Panc1 (cell line): ENCODE measurements around the gene PCMTD2. TPM values are rescaled to one million over a fixed set of nuclear protein-coding genes. Genes with fewer than 3 reads are reported as not detected.

Experiments
- ATAC-seq: fragments of 200-7000 bp; cut with Tn5 transposase; 2 replicates; pipeline ENCODE4 v1.9.1; 2020; ENCODE audit warnings: mild to moderate bottlenecking, moderate library complexity
- BruUV-seq: library from RNA; stranded (reverse); fragments of 400-500 nt; replicated peaks from 2 replicates; lab custom pipeline; 2021; lab: Mats Ljungman, UMichigan
- CTCF ChIA-PET: fragments of 300-600 bp; sonication (Branson Sonifier 250); formaldehyde crosslinking; loops from one replicate; lab custom pipeline; 2022; ENCODE audit warnings: antibody characterized with exemption; lab: Charles Lee
- POLR2A ChIA-PET: fragments of 300-600 bp; sonication (Branson Sonifier 250); formaldehyde crosslinking; loops from one replicate; lab custom pipeline; 2022; ENCODE audit warnings: antibody characterized with exemption; lab: Charles Lee
- DNase-seq: peaks from one replicate; pipeline ENCODE4 v3.0.0-alpha.2; 2010; ENCODE audit warnings: low read depth, low spot score
- H3K27ac ChIP-seq: 2 replicates; pipeline ENCODE4 v1.5.1; 2011; ENCODE audit warnings: mild to moderate bottlenecking, low read length, inconsistent platforms
- H3K27me3 ChIP-seq: fragments of 200-500 bp; sonication (Bioruptor generic); 2 replicates; pipeline ENCODE4 v1.6.0; 2014; ENCODE audit warnings: low read length, inconsistent platforms; ENCODE audit not compliant: control insufficient read depth, insufficient read depth
- H3K36me3 ChIP-seq: fragments of 200-500 bp; sonication (Bioruptor generic); 2 replicates; pipeline ENCODE4 v1.5.1; 2014; ENCODE audit warnings: inconsistent platforms, mild to moderate bottlenecking, low read length, moderate library complexity; ENCODE audit not compliant: control insufficient read depth, insufficient read depth
- H3K4me1 ChIP-seq: 2 replicates; pipeline ENCODE4 v1.5.1; 2011; ENCODE audit warnings: inconsistent platforms, mild to moderate bottlenecking, low read length, moderate library complexity; ENCODE audit not compliant: control insufficient read depth, insufficient read depth
- H3K4me3 ChIP-seq, 2 experiments: 2 replicates each; pipeline ENCODE4 v1.5.1; 2011 to 2012; ENCODE audit warnings: low read depth in 2 of 2, low read length in 2 of 2, mild to moderate bottlenecking in 2 of 2, inconsistent platforms in 1 of 2, moderate library complexity in 1 of 2
- H3K9me3 ChIP-seq: fragments of 200-500 bp; sonication (Bioruptor generic); 2 replicates; pipeline ENCODE4 v1.5.1; 2014; ENCODE audit warnings: low read depth, mild to moderate bottlenecking, inconsistent platforms, low read length, moderate library complexity; ENCODE audit not compliant: control insufficient read depth, insufficient read depth
- POLR2AphosphoS5 ChIP-seq: IDR thresholded peaks from 2 replicates; pipeline ENCODE4 v1.6.1; 2012; ENCODE audit warnings: mild to moderate bottlenecking, low read depth, low read length, moderate library complexity
- SIN3A ChIP-seq: IDR thresholded peaks from 2 replicates; pipeline ENCODE4 v1.6.1; 2012; ENCODE audit warnings: low read depth, mild to moderate bottlenecking, low read length, moderate library complexity, borderline replicate concordance; ENCODE audit not compliant: insufficient read depth
- TCF7L2 ChIP-seq: IDR thresholded peaks from 2 replicates; pipeline ENCODE4 v1.6.1; 2011; ENCODE audit warnings: mild to moderate bottlenecking, low read depth, low read length, inconsistent platforms
- in situ Hi-C: cut with HindIII; loops from 2 replicates; pipeline ENCODE4 v1.10.0; 2016; ENCODE audit warnings: low sequenced_read_pairs, low pct_unique_long_range_greater_than_20kb
- intact Hi-C: fragments of 100-400 bp; cut with micrococcal nuclease; formaldehyde crosslinking; loops from one replicate; pipeline ENCODE4 v1.10.0; 2022; ENCODE audit not compliant: unreplicated experiment
- total RNA-seq: library from RNA; stranded (reverse); gene quantifications from one replicate; pipeline ENCODE4 v1.2.1, GENCODE V29; 2021; ENCODE audit not compliant: unreplicated experiment
- TF ChIP-seq, protein P1 (sequence below): fragments of 450-650 bp; IDR thresholded peaks from 2 replicates; pipeline ENCODE4 v1.5.1; 2017; ENCODE audit warnings: mild to moderate bottlenecking
- TF ChIP-seq, protein P2 (sequence below), 2 experiments: IDR thresholded peaks; 2 replicates each; pipeline ENCODE4 v1.6.1; 2011 to 2012; ENCODE audit warnings: low read depth in 2 of 2, control low read depth in 1 of 2, low read length in 1 of 2, mild to moderate bottlenecking in 1 of 2, moderate library complexity in 1 of 2; ENCODE audit not compliant: insufficient read depth in 1 of 2

The PCMTD2 gene
- total RNA-seq, 1 experiment from 2014 or later, result 35.0 TPM

DNA sequence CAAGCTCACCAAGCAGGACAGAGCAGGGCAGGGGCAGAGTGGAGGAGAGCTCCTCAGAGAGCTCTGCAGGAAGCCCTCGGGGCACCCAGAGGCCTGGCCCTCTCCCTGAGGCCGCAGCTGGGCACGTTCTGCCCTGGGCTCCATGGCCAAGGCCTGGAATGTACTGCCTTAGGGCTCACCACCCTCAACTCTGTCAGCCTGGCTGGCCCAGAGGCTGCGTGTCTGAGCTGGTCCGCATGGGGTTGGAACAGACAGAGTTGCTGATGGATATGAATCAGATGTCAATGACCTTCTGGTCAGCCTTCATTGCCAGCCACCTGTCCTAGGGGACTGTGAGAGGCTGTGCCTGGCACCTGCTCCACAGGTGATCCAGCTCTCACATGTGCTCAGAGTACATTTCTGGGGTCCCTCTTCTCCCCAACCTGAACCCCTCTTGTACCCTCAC lies 33.2 kb upstream of the PCMTD2 start:
- TF ChIP-seq TCF7L2, result no peak
- TF ChIP-seq POLR2AphosphoS5, result no peak
- no peak for TF ChIP-seq SIN3A
- TF ChIP-seq, protein P1, sequence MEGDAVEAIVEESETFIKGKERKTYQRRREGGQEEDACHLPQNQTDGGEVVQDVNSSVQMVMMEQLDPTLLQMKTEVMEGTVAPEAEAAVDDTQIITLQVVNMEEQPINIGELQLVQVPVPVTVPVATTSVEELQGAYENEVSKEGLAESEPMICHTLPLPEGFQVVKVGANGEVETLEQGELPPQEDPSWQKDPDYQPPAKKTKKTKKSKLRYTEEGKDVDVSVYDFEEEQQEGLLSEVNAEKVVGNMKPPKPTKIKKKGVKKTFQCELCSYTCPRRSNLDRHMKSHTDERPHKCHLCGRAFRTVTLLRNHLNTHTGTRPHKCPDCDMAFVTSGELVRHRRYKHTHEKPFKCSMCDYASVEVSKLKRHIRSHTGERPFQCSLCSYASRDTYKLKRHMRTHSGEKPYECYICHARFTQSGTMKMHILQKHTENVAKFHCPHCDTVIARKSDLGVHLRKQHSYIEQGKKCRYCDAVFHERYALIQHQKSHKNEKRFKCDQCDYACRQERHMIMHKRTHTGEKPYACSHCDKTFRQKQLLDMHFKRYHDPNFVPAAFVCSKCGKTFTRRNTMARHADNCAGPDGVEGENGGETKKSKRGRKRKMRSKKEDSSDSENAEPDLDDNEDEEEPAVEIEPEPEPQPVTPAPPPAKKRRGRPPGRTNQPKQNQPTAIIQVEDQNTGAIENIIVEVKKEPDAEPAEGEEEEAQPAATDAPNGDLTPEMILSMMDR, result no peak
- TF ChIP-seq, protein P2, sequence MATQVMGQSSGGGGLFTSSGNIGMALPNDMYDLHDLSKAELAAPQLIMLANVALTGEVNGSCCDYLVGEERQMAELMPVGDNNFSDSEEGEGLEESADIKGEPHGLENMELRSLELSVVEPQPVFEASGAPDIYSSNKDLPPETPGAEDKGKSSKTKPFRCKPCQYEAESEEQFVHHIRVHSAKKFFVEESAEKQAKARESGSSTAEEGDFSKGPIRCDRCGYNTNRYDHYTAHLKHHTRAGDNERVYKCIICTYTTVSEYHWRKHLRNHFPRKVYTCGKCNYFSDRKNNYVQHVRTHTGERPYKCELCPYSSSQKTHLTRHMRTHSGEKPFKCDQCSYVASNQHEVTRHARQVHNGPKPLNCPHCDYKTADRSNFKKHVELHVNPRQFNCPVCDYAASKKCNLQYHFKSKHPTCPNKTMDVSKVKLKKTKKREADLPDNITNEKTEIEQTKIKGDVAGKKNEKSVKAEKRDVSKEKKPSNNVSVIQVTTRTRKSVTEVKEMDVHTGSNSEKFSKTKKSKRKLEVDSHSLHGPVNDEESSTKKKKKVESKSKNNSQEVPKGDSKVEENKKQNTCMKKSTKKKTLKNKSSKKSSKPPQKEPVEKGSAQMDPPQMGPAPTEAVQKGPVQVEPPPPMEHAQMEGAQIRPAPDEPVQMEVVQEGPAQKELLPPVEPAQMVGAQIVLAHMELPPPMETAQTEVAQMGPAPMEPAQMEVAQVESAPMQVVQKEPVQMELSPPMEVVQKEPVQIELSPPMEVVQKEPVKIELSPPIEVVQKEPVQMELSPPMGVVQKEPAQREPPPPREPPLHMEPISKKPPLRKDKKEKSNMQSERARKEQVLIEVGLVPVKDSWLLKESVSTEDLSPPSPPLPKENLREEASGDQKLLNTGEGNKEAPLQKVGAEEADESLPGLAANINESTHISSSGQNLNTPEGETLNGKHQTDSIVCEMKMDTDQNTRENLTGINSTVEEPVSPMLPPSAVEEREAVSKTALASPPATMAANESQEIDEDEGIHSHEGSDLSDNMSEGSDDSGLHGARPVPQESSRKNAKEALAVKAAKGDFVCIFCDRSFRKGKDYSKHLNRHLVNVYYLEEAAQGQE (IDR thresholded peaks at IDR 0.05; ENCODE audit: insufficient read depth in 1 of 2, low read depth in 2 of 2, low read length in 1 of 2), result no peak
- Histone ChIP-seq H3K4me1 (no peaks in the 10 kb centered on the region), H3K4me3 (no peak overlapping the region), H3K9me3 (no peaks in the 10 kb centered on the region), H3K27ac (no peak overlapping the region), H3K36me3 (no peaks in the 10 kb centered on the region), H3K27me3 (no peaks in the 10 kb centered on the region)
- intact Hi-C loops (no loop called here), in situ Hi-C loops (no loop called here)
- POLR2A ChIA-PET, result no interaction called here
- CTCF ChIA-PET, result no interaction called here
- DNase-seq (no peak), ATAC-seq (peak; percentile 9; the same call in 1 of the 2 replicates)
- BruUV-seq, result no TSS peak

DNA sequence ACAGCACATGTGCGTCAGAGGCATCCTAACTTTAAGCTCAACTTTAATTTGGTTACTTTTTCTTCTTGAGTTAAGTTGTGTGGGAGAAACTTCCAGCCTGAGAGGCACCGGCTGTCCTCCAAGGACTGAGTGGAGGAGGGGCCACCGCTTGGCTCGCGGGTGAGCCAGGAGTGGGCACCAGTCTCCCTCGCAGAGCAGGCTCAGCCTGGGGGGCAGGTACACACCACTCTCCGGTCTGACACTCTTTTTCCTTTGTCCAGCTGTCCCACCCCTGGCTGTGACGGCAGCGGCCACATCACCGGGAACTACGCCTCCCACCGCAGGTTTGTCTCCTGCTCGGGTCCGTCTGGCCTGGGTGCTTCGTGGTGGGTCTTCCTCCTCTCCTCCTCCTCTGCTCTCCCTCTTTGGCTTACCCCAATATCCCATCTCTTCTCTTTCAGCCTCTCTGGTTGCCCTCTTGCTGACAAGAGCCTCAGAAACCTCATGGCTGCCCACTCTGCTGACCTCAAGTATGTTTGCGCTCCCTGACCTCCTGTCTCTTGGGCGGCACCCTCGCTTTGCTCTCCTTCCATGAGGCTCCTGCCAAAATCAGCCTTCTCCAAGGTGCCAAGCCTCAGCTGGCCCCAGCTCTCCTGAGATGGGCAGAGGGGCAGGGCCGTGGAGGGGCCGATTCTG lies 32.6 kb upstream of the PCMTD2 start:
- in situ Hi-C loops (no loop called here), intact Hi-C loops (no loop called here)
- Histone ChIP-seq H3K9me3 (no peaks in the 10 kb centered on the region), H3K4me3 (no peak overlapping the region), H3K27me3 (no peaks in the 10 kb centered on the region), H3K4me1 (no peaks in the 10 kb centered on the region), H3K36me3 (no peaks in the 10 kb centered on the region), H3K27ac (no peak overlapping the region)
- CTCF ChIA-PET, result no interaction called here
- no peak; the same call in 1 of the 2 replicates for ATAC-seq
- BruUV-seq, result no TSS peak
- DNase-seq, result no peak
- POLR2A ChIA-PET, result no interaction called here
- TF ChIP-seq, protein P2 (IDR thresholded peaks at IDR 0.05; ENCODE audit: insufficient read depth in 1 of 2, low read depth in 2 of 2, low read length in 1 of 2), result no peak
- TF ChIP-seq, protein P1, result no peak
- no peak for TF ChIP-seq TCF7L2
- no peak for TF ChIP-seq SIN3A
- TF ChIP-seq POLR2AphosphoS5, result no peak
